NCI-H1417 (cell line): ENCODE results near the gene KLF2.
"Not testable (repeated sequence)": the region's sequence is repeated elsewhere in the genome, so short reads cannot be mapped to it uniquely, and the experiment has no call there.

Experiments
- DNase-seq, 3 experiments: peaks; one replicate each; lab custom pipeline; 2025; lab: John Stamatoyannopoulos, UW

KLF2 gene

DNA sequence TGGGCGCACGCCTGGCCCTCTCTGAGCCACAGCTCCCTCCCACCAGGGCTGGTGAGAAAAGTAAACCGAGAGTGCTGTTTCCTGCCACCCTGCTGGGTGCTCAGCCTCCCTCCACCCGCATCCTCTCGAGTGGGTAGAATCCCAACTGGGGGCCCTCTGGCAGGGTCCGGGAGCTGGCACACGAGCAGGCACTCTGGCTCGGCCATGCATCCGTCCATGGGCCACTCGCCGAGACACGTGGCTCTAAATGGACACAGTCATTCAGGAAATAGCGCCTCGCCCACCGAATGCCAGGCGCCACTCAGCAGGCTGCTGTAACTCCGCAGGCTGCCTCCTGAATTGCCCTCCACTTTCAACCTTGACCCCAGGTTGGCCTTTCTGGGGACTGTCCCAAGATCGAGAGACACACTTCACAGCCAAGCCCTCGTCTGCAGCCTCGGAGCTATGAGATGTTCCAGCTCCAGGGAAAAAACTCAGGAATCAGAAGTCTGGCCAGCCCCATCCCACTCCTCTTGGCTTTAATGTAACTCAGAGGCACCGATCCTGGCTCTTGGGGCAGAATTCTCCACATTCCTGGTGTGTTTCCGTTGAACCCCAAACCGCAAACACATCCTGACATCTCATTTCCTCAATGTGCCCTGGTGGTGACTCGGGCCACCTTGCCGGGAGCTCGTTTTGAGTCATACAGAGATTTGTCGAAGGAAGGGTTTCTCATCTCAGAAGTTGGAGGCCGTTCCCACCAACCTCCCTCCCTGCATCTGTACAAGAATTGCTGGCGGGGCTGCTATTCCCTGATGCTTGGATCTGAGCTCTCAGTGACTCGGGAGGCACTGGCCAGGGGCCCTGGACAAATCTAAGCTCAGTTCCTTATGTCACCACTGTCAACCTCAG, 14.1 kb downstream of the KLF2 start:
- DNase-seq = no peak

DNA sequence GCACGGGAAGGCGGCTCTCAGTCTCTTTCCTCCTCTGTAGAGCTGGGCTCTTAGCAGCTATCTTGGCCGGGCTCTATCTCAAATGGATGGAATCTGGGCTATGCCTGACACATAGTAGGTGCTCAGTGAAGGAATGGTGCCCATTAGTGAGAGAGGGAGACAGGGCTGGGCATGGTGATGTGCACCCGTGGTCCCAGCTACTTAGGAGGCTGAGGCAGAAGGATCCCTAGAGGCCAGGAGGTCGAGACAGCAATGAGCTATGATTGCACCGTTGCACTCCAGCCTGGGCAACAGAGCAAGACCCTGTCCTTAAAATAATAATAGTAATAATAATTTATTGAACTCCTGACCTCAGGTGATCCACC, 14.7 kb downstream of the KLF2 start:
- no peak for DNase-seq

DNA sequence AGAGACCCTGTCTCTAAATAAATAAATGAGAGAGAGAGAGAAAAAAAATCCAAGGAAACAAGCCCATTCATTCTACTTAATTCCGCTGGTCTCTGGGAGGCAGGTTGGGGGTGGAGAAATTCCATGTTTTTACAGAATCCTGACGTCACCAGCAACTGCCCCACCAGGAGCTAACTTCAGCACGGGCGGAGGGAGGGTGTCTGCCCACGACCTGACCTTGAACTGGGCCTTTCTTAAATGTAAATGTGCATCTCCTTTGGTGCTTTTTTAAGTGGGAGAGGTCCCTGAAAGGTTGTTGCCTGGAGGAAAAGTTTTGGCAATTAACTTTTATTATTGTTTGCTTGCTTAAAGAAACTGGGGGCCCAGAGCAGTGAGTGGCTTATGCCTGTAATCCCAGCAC, 15.5 kb downstream of the KLF2 start:
- DNase-seq = no peak

- no peak for DNase-seq
These were observed 16.0 kb downstream of the KLF2 start for GRCh38 chr19:16340654-16341053.

GRCh38 chr19:16342002-16342715, 17.5 kb downstream of the KLF2 start:
- peak in 1 of 3 experiments; percentile 36 for DNase-seq

DNA sequence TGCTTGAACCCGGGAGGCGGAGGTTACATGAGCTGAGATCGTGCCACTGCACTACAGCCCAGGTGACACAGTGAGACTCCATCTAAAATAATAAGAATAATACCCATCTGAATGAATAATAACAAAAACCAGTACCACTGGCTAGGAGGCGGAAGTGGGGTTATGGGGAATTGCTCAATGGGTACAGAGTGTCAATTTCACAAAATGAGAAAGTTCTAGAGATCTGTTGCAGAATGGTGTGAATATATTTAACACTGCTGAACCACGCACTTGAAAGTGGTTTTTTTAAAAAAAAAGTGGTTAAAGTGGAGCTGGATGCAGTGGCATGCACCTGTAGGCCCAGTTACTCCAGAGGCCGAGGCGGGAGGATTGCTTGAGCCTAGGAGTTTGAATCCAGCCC, 18.5 kb downstream of the KLF2 start:
- DNase-seq = no peak

DNA sequence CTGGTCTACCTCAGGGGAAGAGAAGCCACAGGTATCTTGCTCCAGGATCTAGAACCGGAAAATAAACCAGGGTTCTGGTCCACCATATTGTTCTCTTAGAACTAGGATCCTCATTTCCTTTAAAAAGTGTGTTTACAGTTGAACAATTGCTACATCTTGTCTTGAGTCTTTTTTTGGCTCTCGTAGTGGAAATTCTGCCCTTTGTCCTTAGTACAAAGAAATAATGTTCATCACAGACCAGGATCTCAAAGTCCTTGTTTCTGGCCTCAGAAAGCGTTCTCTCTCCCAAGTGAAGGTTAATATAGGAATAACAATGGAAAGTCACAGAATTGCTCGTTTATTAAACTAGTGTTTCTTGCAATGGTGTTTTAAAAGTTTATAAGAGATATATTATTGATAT, 20.8 kb downstream of the KLF2 start:
- DNase-seq = no peak

DNA sequence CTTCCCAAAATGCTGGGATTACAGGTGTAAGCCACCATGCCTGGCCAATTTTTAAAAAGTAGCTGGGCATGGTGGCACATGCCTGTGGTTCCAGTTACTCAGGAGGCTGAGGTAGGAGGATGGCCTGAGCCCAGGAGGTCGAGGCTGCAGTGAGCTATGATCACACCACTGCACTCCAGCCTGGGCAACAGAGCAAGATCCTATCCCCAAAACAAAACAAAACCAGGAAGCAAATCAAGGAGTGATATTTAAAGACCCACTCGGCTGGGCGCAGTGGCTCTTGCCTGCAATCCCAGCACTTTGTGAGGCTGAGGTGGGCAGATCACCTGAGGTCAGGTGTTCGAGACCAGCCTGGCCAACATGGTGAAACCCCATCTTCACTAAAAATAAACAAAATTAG, 22.5 kb downstream of the KLF2 start:
- not testable (repeated sequence) for DNase-seq

DNA sequence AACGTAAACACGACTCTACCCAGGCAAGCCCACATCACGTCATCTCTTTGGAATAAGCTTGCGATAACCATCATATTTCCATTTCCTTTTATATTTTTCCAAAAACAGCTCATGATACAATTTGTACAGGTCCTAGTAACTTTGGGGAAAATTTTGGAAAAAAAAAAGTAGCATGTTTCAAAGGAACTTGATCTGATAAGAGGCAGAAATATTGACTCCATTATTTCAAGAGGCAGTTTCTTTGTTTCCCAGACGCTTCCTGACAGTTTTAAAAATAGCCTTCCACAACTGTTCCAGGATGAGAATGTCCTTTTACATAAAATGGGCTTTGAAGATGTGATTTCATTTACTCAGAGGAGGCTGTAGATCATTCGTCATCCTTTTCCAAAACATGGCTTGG, 23.1 kb downstream of the KLF2 start:
- DNase-seq = no peak

DNA sequence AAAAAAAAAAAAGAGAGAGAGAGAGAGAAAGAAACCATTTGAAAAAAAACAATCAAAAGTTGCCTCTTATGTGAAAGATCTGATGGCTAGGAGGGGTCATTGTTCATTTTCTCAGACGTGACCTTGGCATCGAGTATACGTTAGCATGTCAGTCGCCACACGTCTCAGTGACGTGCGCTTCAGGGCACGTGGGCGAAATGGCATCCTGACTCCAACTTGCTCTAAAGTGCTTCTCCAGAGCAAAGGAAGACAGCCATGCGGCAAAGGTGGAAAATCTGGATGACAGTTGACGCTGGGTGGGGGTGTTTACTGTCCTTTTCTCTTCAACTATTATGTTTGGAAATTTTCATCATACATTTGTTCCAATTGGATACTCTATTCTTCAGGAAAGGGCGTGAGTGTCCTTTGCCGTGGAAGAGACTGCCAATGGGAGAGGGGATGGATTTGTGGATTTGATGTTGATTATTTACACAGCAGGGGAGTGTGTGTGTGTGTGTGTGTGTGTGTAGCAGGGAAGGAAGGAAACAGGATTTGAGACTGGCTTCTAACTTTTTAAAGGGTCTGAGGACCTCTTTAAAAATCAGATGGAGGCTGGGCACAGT, 25.0 kb downstream of the KLF2 start:
- DNase-seq = no peak

DNA sequence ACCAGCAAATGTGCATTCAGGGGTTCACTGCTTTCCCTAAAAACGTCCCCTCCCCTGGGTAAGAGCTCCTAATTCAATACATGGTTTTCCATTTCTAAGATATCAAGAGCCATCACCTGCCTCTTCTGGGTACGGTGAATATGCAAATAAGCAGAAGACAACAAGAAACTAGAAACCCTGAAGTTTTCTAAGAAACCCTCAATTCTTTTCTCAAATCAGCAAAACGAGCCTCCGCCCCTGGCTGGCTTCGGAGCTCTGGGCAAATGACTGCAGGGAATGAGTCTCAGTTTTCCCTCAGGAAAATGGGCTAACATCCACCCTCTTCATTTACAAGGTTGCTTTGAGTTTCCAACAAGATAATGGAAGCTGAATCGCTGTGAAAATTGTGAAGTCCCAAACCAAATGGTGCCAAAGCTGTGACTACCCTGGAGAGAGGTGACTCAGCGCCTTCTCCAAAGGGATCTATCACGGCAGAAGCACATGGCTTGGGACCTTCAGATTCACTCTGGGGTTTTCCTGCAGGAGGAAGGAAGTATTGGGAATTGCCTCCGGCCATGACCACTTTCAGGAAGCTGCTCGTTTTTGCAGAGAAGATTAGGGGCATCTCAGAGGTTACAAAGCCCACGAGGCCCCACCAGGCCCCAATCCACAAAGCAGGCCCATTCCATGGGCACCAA, 26.6 kb downstream of the KLF2 start:
- DNase-seq = no peak

GRCh38 chr19:16355293-16356043, 30.8 kb downstream of the KLF2 start:
- no peak for DNase-seq

DNA sequence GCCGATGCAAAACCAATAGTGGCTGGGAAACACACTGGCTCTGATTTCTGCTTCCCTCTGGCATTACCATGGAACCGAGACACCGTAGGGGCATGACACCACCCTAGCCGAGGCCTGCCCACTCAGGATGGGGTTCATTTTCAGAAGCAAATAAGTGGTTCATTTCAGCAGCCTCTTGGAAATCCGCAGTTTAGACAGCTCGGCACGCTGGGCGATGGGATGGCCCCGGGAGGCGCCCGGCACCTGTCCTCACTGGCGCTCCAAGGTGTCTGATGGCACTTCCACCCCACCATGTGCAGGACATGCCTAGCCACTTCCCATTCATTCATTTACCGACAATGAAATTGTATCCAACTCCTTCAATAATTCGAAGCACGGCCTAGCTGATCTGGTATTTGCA, 33.8 kb downstream of the KLF2 start:
- DNase-seq = no peak

- DNase-seq = no peak
These were observed 34.4 kb downstream of the KLF2 start for GRCh38 chr19:16359074-16359473.

DNA sequence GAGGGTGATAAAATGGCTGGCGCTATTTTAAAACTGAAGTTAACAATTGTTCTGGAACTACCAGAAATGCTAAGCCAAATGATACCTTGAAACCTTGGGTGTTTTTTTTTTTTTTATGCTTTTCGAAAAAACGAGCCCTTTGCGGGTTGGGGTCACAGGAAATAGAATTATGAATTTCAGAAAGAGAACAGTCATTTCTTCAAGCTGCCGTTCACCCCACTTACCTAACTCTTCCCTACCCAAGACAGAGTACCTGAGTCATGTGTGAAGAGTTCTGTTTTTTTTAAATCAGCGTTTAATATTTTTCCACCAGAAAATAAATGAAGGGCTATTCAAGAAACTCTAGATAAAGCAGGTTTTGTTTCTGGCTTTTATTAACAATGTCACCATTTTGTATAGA, 35.3 kb downstream of the KLF2 start:
- DNase-seq = no peak

DNA sequence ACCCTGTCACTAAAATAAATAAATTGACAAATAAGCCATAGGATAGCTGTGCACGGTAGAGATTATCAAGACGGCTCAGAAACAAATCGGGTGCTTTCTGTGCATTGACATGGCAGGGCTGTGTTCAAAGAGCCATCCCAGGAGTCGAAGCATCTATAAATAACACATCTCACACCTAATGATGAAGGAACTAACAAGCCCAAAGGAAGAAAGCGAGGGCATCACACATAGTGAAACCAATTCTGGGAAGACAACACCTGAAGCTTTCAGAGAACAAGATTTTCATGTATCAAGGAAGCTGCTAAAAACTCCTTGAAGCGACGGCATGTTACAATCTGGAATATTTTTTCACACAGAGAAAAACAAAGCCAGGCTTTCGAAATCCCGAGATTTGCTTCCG, 36.1 kb downstream of the KLF2 start:
- DNase-seq = no peak

- no peak for DNase-seq
These were observed 36.6 kb downstream of the KLF2 start for GRCh38 chr19:16361254-16361653.

GRCh38 chr19:16361926-16362325, 37.3 kb downstream of the KLF2 start:
- no peak for DNase-seq

- no peak for DNase-seq
These were observed 38.7 kb downstream of the KLF2 start for GRCh38 chr19:16363133-16363851.

- DNase-seq = no peak
These were observed 39.2 kb downstream of the KLF2 start for GRCh38 chr19:16363852-16364230.

DNA sequence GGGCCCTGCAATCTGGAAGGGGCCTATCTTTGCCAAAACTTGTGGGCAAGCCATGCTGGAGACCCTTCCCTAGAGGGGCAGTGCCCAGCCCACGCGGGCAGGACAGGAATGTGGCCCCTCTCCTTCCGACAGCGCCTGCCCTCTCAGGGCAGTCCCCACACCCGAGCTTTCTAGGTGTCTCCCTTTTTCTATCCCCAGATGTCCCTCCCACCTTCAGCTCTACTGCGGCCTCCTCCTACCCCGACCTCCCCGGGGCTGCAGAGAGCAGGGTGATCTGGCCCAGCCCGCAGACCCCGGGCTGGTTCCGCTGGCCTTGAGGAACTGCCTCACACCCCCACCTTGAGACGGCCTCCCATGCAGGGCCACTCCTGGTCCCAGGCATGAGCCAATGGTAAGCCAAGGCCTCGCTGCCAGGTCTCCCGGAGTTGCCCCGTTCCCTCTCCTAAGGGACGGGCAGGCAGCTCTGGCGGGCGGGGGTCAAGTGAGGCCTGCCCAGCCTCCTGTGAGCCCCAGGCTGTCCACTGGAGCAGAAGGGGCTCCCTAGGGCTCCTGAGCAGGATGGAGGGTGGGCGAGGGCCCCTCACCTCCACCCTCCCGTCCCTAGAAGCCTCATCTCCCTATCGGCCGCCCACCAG, 39.7 kb downstream of the KLF2 start:
- DNase-seq = no peak
